ENCODE data around the gene PLA2G4D. TPM values are rescaled to one million over a fixed set of nuclear protein-coding genes. Genes with fewer than 3 reads are reported as not detected.

PLA2G4D gene
- total RNA-seq, 2 donors from 2014 or later: not detected

- no peak for ATAC-seq (ENCODE audit: insufficient number of reproducible peaks, low FRiP score, low read depth)
- Histone ChIP-seq H3K9me3 (no peaks in the 10 kb centered on the region), H3K36me3 (no peaks in the 10 kb centered on the region), H3K27me3 (replicated peaks; ENCODE audit: insufficient read depth) (no peaks in the 10 kb centered on the region), H3K4me3 (no peak overlapping the region), H3K27ac (no peak overlapping the region), H3K4me1 (ENCODE audit: control insufficient read depth in 1 of 2, low read depth in 2 of 2) (no peaks in the 10 kb centered on the region)
- DNase-seq (ENCODE audit: low spot score): no peak
- no peak for TF ChIP-seq CTCF (IDR thresholded peaks at IDR 0.05)
Measured at GRCh38 chr15:42068601-42069000, 25.8 kb downstream of the PLA2G4D start.

GRCh38 chr15:42066764-42067415 lies 27.5 kb downstream of the PLA2G4D start:
- H3K4me3 ChIP-seq: no peak overlapping the region
- no peak for DNase-seq (ENCODE audit: low spot score)
- no peak overlapping the region for H3K27ac ChIP-seq
- H3K4me1 ChIP-seq (ENCODE audit: control insufficient read depth in 1 of 2, low read depth in 2 of 2): no peaks in the 10 kb centered on the region
- no peaks in the 10 kb centered on the region for H3K9me3 ChIP-seq
- no peak for ATAC-seq (ENCODE audit: insufficient number of reproducible peaks, low FRiP score, low read depth)
- no peaks in the 10 kb centered on the region for H3K36me3 ChIP-seq
- no peak for TF ChIP-seq CTCF (IDR thresholded peaks at IDR 0.05)
- H3K27me3 ChIP-seq (replicated peaks; ENCODE audit: insufficient read depth): no peaks in the 10 kb centered on the region

GRCh38 chr15:42065468-42065867 lies 28.9 kb downstream of the PLA2G4D start:
- TF ChIP-seq CTCF (IDR thresholded peaks at IDR 0.05): no peak
- no peaks in the 10 kb centered on the region for H3K27me3 ChIP-seq (replicated peaks; ENCODE audit: insufficient read depth)
- DNase-seq (ENCODE audit: low spot score) (no peak), ATAC-seq (ENCODE audit: insufficient number of reproducible peaks, low FRiP score, low read depth) (no peak)
- no peaks in the 10 kb centered on the region for H3K9me3 ChIP-seq
- H3K36me3 ChIP-seq: no peaks in the 10 kb centered on the region
- H3K27ac ChIP-seq: no peak overlapping the region
- H3K4me3 ChIP-seq: no peak overlapping the region
- no peaks in the 10 kb centered on the region for H3K4me1 ChIP-seq (ENCODE audit: control insufficient read depth in 1 of 2, low read depth in 2 of 2)

- H3K36me3 ChIP-seq: no peaks in the 10 kb centered on the region
- H3K27ac ChIP-seq: no peak overlapping the region
- no peaks in the 10 kb centered on the region for H3K27me3 ChIP-seq (replicated peaks; ENCODE audit: insufficient read depth)
- no peak for ATAC-seq (ENCODE audit: insufficient number of reproducible peaks, low FRiP score, low read depth)
- no peaks in the 10 kb centered on the region for H3K9me3 ChIP-seq
- DNase-seq (ENCODE audit: low spot score): no peak
- H3K4me1 ChIP-seq (ENCODE audit: control insufficient read depth in 1 of 2, low read depth in 2 of 2): no peaks in the 10 kb centered on the region
- no peak for TF ChIP-seq CTCF (IDR thresholded peaks at IDR 0.05)
- H3K4me3 ChIP-seq: no peak overlapping the region
Measured at GRCh38 chr15:42065033-42065432, 29.3 kb downstream of the PLA2G4D start.

GRCh38 chr15:42064271-42064670 lies 30.1 kb downstream of the PLA2G4D start:
- no peaks in the 10 kb centered on the region for H3K27me3 ChIP-seq (replicated peaks; ENCODE audit: insufficient read depth)
- no peak for ATAC-seq (ENCODE audit: insufficient number of reproducible peaks, low FRiP score, low read depth)
- H3K27ac ChIP-seq: no peak overlapping the region
- no peaks in the 10 kb centered on the region for H3K9me3 ChIP-seq
- no peaks in the 10 kb centered on the region for H3K36me3 ChIP-seq
- no peak for DNase-seq (ENCODE audit: low spot score)
- no peaks in the 10 kb centered on the region for H3K4me1 ChIP-seq (ENCODE audit: control insufficient read depth in 1 of 2, low read depth in 2 of 2)
- H3K4me3 ChIP-seq: no peak overlapping the region
- TF ChIP-seq CTCF (IDR thresholded peaks at IDR 0.05): no peak

All from thoracic aorta (tissue), 2 donors.